ENCODE results near the gene BMPER. TPM values are rescaled to one million over a fixed set of nuclear protein-coding genes. Genes with fewer than 3 reads are reported as not detected.

BMPER gene
- total and polyA plus RNA-seq, 2 of the 8 experiments (the other 6 are each of a cell fraction or from before 2014, with no cell fraction given), result 0.33 to 0.69 TPM

- H3K4me2 ChIP-seq (ENCODE audit: insufficient read depth in 1 of 2, low read depth in 2 of 2, low read length in 2 of 2), result no peak overlapping the region
- 89% methylated on average over 5 of the region's 5 CpGs; no CpG with 5 or more reads in 1 of the 2 experiments for whole genome bisulfite sequencing, 2 experiments (ENCODE audit: extremely low coverage in 1 of 2, insufficient coverage in 1 of 2, insufficient read length in 1 of 2, insufficient replicate concordance in 2 of 2, low coverage in 1 of 2, low lambda C conversion rate in 2 of 2, missing lambda C conversion rate in 1 of 2)
- H3K27ac ChIP-seq (ENCODE audit: low read depth, low read length), result no peak overlapping the region
- no peak overlapping the region for H3K14ac ChIP-seq (ENCODE audit: insufficient read length)
- H2BK15ac ChIP-seq (ENCODE audit: low read length), result no peak overlapping the region
- no peak overlapping the region for H4K8ac ChIP-seq (ENCODE audit: extremely low read depth, insufficient read depth, low read length)
- H4K91ac ChIP-seq (replicated peaks; ENCODE audit: insufficient read length, low read length), result no peak overlapping the region
- ChIA-PET POLR2A (ENCODE audit: partially characterized antibody) (no interaction called here), CTCF (ENCODE audit: partially characterized antibody) (interaction anchor here (0.6 to 5.6 kb wide), 17 partner anchors 11 to 1937 kb away, joined by 3 to 39 read pairs (median 5); no protein-coding TSS in a partner anchor)
- no peaks in the 10 kb centered on the region for H3K79me1 ChIP-seq (ENCODE audit: low read depth, low read length)
- H2BK20ac ChIP-seq (ENCODE audit: low read length), result no peak overlapping the region
- no peak overlapping the region for H4K5ac ChIP-seq (ENCODE audit: insufficient read length, low read depth, low read length)
- no peak overlapping the region for H2AFZ ChIP-seq (ENCODE audit: low read length)
- H2BK12ac ChIP-seq (ENCODE audit: low read depth, low read length), result no peak overlapping the region
- 0 out of 4 replicates have a peak, but pooled peaks cover 0 to 3% of the 10 kb centered on the region in 2 experiments for H3K9me3 ChIP-seq (ENCODE audit: insufficient read depth in 2 of 2, low read depth in 1 of 2, low read length in 1 of 2)
- no peak overlapping the region for H2AK5ac ChIP-seq (ENCODE audit: low read depth, low read length)
- H3K4me3 ChIP-seq (ENCODE audit: extremely low read depth in 1 of 4, insufficient read depth in 2 of 4, low read depth in 3 of 4, low read length in 4 of 4), result no peak overlapping the region
- DNase-seq (ENCODE audit: low read depth in 1 of 2, low spot score in 2 of 2) (no peak), FAIRE-seq (no peak)
- no peaks in the 10 kb centered on the region for H3K4me1 ChIP-seq (replicated peaks in 1 of 4; ENCODE audit: control insufficient read depth in 3 of 4, insufficient read depth in 4 of 4, low read length in 3 of 4)
- no peak overlapping the region for H3K23ac ChIP-seq (ENCODE audit: insufficient read length)
- H3K18ac ChIP-seq (ENCODE audit: extremely low read depth, low read length), result no peak overlapping the region
- H3K4ac ChIP-seq (replicated peaks; ENCODE audit: insufficient read length, low read depth, low read length), result no peak overlapping the region
- no peaks in the 10 kb centered on the region for H3K27me3 ChIP-seq (replicated peaks in 1 of 4; ENCODE audit: control insufficient read depth in 3 of 4, extremely low read depth in 1 of 4, insufficient read depth in 3 of 4, low read length in 3 of 4)
- H2BK5ac ChIP-seq (ENCODE audit: low read depth, low read length), result no peak overlapping the region
- H2BK120ac ChIP-seq (replicated peaks; ENCODE audit: low read depth, low read length), result no peak overlapping the region
- H3K79me2 ChIP-seq (ENCODE audit: control insufficient read depth in 1 of 2, insufficient read depth in 2 of 2, low read length in 2 of 2), result no peaks in the 10 kb centered on the region
- no peak overlapping the region for H3K9ac ChIP-seq (replicated peaks in 1 of 4; ENCODE audit: extremely low read depth in 1 of 4, low read depth in 3 of 4, low read length in 3 of 4)
- H3K23me2 ChIP-seq (ENCODE audit: low read depth, low read length), result no peaks in the 10 kb centered on the region
- H3K56ac ChIP-seq (replicated peaks; ENCODE audit: insufficient read length, low read depth, low read length), result no peak overlapping the region
- no peaks in the 10 kb centered on the region for H4K20me1 ChIP-seq (replicated peaks in 1 of 2; ENCODE audit: control insufficient read depth in 1 of 2, insufficient read depth in 2 of 2, low read length in 2 of 2)
- no peaks in the 10 kb centered on the region for H3K36me3 ChIP-seq (ENCODE audit: control insufficient read depth in 2 of 4, insufficient read depth in 4 of 4, low read length in 3 of 4)
- TF ChIP-seq RXRA (IDR thresholded peaks at IDR 0.05; ENCODE audit: insufficient read depth, low read depth, low read length) (no peak), SP1 (IDR thresholded peaks at IDR 0.05; ENCODE audit: low read depth, low read length) (no peak), SP4 (IDR thresholded peaks at IDR 0.05; ENCODE audit: low read length) (no peak), RNF2 (IDR thresholded peaks at IDR 0.05; ENCODE audit: borderline replicate concordance, low read depth, low read length, missing control alignments, poor library complexity, severe bottlenecking) (no peak), GABPA (IDR thresholded peaks at IDR 0.05; ENCODE audit: borderline replicate concordance, insufficient read depth, low read length) (no peak), SIX5 (IDR thresholded peaks at IDR 0.05; ENCODE audit: low read depth, low read length) (no peak), ATF2 (IDR thresholded peaks at IDR 0.05; ENCODE audit: low read length) (no peak), BRCA1 (IDR thresholded peaks at IDR 0.05; ENCODE audit: low read depth, low read length) (no peak), CEBPB (IDR thresholded peaks at IDR 0.05; ENCODE audit: low read depth, low read length) (no peak)
- TF ChIP-seq, protein P1, sequence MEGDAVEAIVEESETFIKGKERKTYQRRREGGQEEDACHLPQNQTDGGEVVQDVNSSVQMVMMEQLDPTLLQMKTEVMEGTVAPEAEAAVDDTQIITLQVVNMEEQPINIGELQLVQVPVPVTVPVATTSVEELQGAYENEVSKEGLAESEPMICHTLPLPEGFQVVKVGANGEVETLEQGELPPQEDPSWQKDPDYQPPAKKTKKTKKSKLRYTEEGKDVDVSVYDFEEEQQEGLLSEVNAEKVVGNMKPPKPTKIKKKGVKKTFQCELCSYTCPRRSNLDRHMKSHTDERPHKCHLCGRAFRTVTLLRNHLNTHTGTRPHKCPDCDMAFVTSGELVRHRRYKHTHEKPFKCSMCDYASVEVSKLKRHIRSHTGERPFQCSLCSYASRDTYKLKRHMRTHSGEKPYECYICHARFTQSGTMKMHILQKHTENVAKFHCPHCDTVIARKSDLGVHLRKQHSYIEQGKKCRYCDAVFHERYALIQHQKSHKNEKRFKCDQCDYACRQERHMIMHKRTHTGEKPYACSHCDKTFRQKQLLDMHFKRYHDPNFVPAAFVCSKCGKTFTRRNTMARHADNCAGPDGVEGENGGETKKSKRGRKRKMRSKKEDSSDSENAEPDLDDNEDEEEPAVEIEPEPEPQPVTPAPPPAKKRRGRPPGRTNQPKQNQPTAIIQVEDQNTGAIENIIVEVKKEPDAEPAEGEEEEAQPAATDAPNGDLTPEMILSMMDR (IDR thresholded peaks at IDR 0.05; ENCODE audit: control extremely low read depth in 1 of 3, insufficient read depth in 1 of 3, low read depth in 1 of 3, low read length in 3 of 3), result no peak
Measured at GRCh38 chr7:34090816-34091215, 185.5 kb downstream of the BMPER start.

Measured in H1 (cell line).